ENCODE measurements around the gene TNFSF12.

The TNFSF12 gene

GRCh38 chr17:7572338-7572587, 23.4 kb downstream of the TNFSF12 start:
- DNase-seq, result no peak

- peak; percentile 98 for DNase-seq
Observed at GRCh38 chr17:7572588-7573323, 23.9 kb downstream of the TNFSF12 start.

- peak; percentile 70 for DNase-seq
Observed at GRCh38 chr17:7573324-7574080, 24.6 kb downstream of the TNFSF12 start.

- no peak for DNase-seq
Observed at GRCh38 chr17:7574176-7574953, 25.5 kb downstream of the TNFSF12 start.

GRCh38 chr17:7575481-7575883, 26.6 kb downstream of the TNFSF12 start:
- no peak for DNase-seq

GRCh38 chr17:7575959-7576358, 27.1 kb downstream of the TNFSF12 start:
- DNase-seq, result no peak

- DNase-seq, result no peak
Observed at GRCh38 chr17:7576432-7576937, 27.6 kb downstream of the TNFSF12 start.

- no peak for DNase-seq
Observed at GRCh38 chr17:7577327-7578199, 28.7 kb downstream of the TNFSF12 start.

GRCh38 chr17:7579001-7579833, 30.4 kb downstream of the TNFSF12 start, which contains the start of gene CD68:
Gene CD68 (plus strand): TSS chr17:7579638. CDS start chr17:7579678, 40 bp downstream.
- DNase-seq, result peak; percentile 54

GRCh38 chr17:7579834-7580603, 31.2 kb downstream of the TNFSF12 start:
- no peak for DNase-seq

GRCh38 chr17:7580604-7581575, 32.0 kb downstream of the TNFSF12 start:
- no peak for DNase-seq

- DNase-seq, result no peak
Observed at GRCh38 chr17:7582396-7583252, 33.8 kb downstream of the TNFSF12 start.

GRCh38 chr17:7583253-7584109, 34.6 kb downstream of the TNFSF12 start, which contains the start of gene MPDU1:
Gene MPDU1 (plus strand): TSS chr17:7583852. CDS start chr17:7583863, 11 bp downstream.
- DNase-seq, result peak; percentile 98

GRCh38 chr17:7586673-7587419, 38.0 kb downstream of the TNFSF12 start:
- DNase-seq, result peak; percentile 20

GRCh38 chr17:7587420-7588151, 38.7 kb downstream of the TNFSF12 start:
- no peak for DNase-seq

Data from NCI-H2171 treated with DMSO at 0.1 percent for 48 hours (cell line).